ENCODE data around the gene OGG1.

OGG1 gene

GRCh38 chr3:9727041-9727595 lies 22.6 kb upstream of the OGG1 start:
- peak; percentile 2 for TF ChIP-seq CTCF (IDR thresholded peaks at IDR 0.05; ENCODE audit: low read depth, low read length)
- no peak for DNase-seq (ENCODE audit: extremely low read depth, low read depth)

GRCh38 chr3:9727743-9728142 lies 22.0 kb upstream of the OGG1 start:
- TF ChIP-seq CTCF (IDR thresholded peaks at IDR 0.05; ENCODE audit: low read depth, low read length), result no peak
- no peak for DNase-seq (ENCODE audit: extremely low read depth, low read depth)

GRCh38 chr3:9729419-9729818 lies 20.3 kb upstream of the OGG1 start:
- DNase-seq (ENCODE audit: extremely low read depth, low read depth), result no peak
- no peak for TF ChIP-seq CTCF (IDR thresholded peaks at IDR 0.05; ENCODE audit: low read depth, low read length)

- DNase-seq (ENCODE audit: extremely low read depth, low read depth), result no peak
- no peak for TF ChIP-seq CTCF (IDR thresholded peaks at IDR 0.05; ENCODE audit: low read depth, low read length)
These were observed 19.0 kb upstream of the OGG1 start for GRCh38 chr3:9730657-9731205.

GRCh38 chr3:9731206-9732079 lies 18.3 kb upstream of the OGG1 start, which contains the start of gene BRPF1:
Gene BRPF1 (plus strand): TSS chr3:9731735. CDS start chr3:9734141, 2,406 bp downstream.
- peak; percentile 6 for TF ChIP-seq CTCF (IDR thresholded peaks at IDR 0.05; ENCODE audit: low read depth, low read length)
- DNase-seq (ENCODE audit: extremely low read depth, low read depth), result peak; percentile 99

GRCh38 chr3:9732080-9732739 lies 17.5 kb upstream of the OGG1 start:
- DNase-seq (ENCODE audit: extremely low read depth, low read depth), result no peak
- no peak for TF ChIP-seq CTCF (IDR thresholded peaks at IDR 0.05; ENCODE audit: low read depth, low read length)

Data from AG09319 (cell line).